ENCODE results near the gene TSSK6. TPM values are rescaled to one million over a fixed set of nuclear protein-coding genes. Genes with fewer than 3 reads are reported as not detected.

TSSK6 gene
- total and polyA plus RNA-seq, 10 of the 15 experiments (the other 5 are each of a cell fraction or from before 2014, with no cell fraction given): 0.06 to 3.6 (median 0.98) TPM; not detected in 2

- TF ChIP-seq ATF3 (IDR thresholded peaks at IDR 0.05; ENCODE audit: borderline replicate concordance, extremely low read depth, low read depth, low read length) (no peak), ZBTB4 (CRISPR knock-in tag; IDR thresholded peaks at IDR 0.05) (no peak), E2F4 (IDR thresholded peaks at IDR 0.05; ENCODE audit: low read depth, low read length) (no peak), FOXK2 (IDR thresholded peaks at IDR 0.05) (no peak), CBX3 (IDR thresholded peaks at IDR 0.05; ENCODE audit: borderline replicate concordance, low read depth) (no peak)
Measured at GRCh38 chr19:19489804-19490204, 25.5 kb downstream of the TSSK6 start (continued).

Data from GM12878 (cell line).